Measurements from ENCODE around the gene DNAI4. TPM values are rescaled to one million over a fixed set of nuclear protein-coding genes. Genes with fewer than 3 reads are reported as not detected.

Gene DNAI4
- total and polyA plus RNA-seq, 2 experiments from 2014 or later = 2.9 to 5.9 TPM

DNA sequence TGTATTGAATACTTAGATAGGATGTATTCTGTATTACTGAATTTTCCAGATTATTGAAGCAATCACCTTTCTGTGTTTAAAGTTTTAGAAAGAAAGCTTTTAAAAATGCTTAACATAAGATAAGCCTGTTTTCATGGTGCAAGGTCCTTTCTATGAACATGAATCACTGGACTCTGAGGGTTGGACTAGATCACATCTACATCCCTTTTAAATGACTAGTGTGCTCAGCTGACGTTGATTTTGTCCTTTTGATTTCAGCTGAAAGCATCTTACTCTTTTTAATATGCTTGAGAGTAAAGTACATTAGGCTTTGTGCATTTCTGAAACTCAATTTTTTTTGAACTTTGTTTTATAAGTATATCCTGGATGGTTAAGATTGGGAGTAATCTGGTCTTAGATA is 16.3 kb upstream of the DNAI4 start:
- Histone ChIP-seq H3K9me3 (ENCODE audit: low read depth) (no peaks in the 10 kb centered on the region), H3K79me2 (peaks cover 88% of the 10 kb centered on the region), H4K20me1 (ENCODE audit: insufficient read depth, poor library complexity, severe bottlenecking) (peaks cover 10% of the 10 kb centered on the region), H3K4me2 (no peak overlapping the region), H3K27ac (no peak overlapping the region), H3K9me2 (replicated peaks; ENCODE audit: insufficient read depth) (no peaks in the 10 kb centered on the region), H3K36me3 (replicated peaks; ENCODE audit: insufficient read depth, low read depth) (no peaks in the 10 kb centered on the region), H2AFZ (no peak overlapping the region), H3K27me3 (no peaks in the 10 kb centered on the region), H3K4me1 (ENCODE audit: insufficient read depth) (peaks cover 10% of the 10 kb centered on the region), H3K4me3 (no peak overlapping the region)
- WGBS (ENCODE audit: low lambda C conversion rate, missing lambda C conversion rate) = 79% methylated on average over 1 of the region's 1 CpG
- peak; percentile 19 for DNase-seq (ENCODE audit: low spot score)
- no peak for TF ChIP-seq EZH2 (IDR thresholded peaks at IDR 0.05; ENCODE audit: borderline replicate concordance)
- TF ChIP-seq CTCF (IDR thresholded peaks at IDR 0.05; ENCODE audit: poor library complexity) = no peak
- TF ChIP-seq EZH2phosphoT487 (IDR thresholded peaks at IDR 0.05; ENCODE audit: low read depth, severe bottlenecking, unreplicated experiment) = no peak

DNA sequence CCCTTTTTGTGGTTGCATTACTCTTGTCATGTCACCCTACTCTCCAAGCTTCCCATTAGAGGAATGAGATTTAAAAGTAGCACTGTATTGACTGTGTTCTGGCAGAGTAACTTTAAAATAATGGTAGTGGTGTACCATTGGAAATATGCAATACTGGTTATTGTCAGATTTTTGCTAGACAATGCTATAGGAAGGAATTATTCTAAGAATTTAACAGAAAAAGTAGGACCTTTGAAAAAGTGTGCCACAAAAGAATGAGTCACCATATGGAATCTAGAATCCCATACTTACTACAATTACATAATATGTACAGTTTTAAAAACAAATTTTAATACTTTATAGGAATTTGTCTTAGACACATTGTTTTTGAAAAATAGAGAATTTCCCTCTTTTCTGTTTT is 14.0 kb upstream of the DNAI4 start:
- DNase-seq (ENCODE audit: low spot score) = no peak
- Histone ChIP-seq H3K4me2 (no peak overlapping the region), H3K4me1 (ENCODE audit: insufficient read depth) (peaks cover 4% of the 10 kb centered on the region), H3K27ac (no peak overlapping the region), H3K27me3 (no peaks in the 10 kb centered on the region), H4K20me1 (ENCODE audit: insufficient read depth, poor library complexity, severe bottlenecking) (peaks cover 22% of the 10 kb centered on the region), H3K9me2 (replicated peaks; ENCODE audit: insufficient read depth) (no peaks in the 10 kb centered on the region), H3K79me2 (peaks cover 92% of the 10 kb centered on the region), H3K36me3 (replicated peaks; ENCODE audit: insufficient read depth, low read depth) (no peaks in the 10 kb centered on the region), H3K4me3 (no peak overlapping the region), H2AFZ (no peak overlapping the region), H3K9me3 (ENCODE audit: low read depth) (no peaks in the 10 kb centered on the region)
- TF ChIP-seq EZH2 (IDR thresholded peaks at IDR 0.05; ENCODE audit: borderline replicate concordance) (no peak), CTCF (IDR thresholded peaks at IDR 0.05; ENCODE audit: poor library complexity) (no peak), EZH2phosphoT487 (IDR thresholded peaks at IDR 0.05; ENCODE audit: low read depth, severe bottlenecking, unreplicated experiment) (no peak)

GRCh38 chr1:66937529-66938234 is 13.0 kb upstream of the DNAI4 start:
- TF ChIP-seq EZH2 (IDR thresholded peaks at IDR 0.05; ENCODE audit: borderline replicate concordance) (no peak), CTCF (IDR thresholded peaks at IDR 0.05; ENCODE audit: poor library complexity) (no peak), EZH2phosphoT487 (IDR thresholded peaks at IDR 0.05; ENCODE audit: low read depth, severe bottlenecking, unreplicated experiment) (no peak)
- peaks cover 97% of the 10 kb centered on the region for H3K79me2 ChIP-seq
- no peak for DNase-seq (ENCODE audit: low spot score)
- no peaks in the 10 kb centered on the region for H3K9me3 ChIP-seq (ENCODE audit: low read depth)
- 0% methylated on average over 1 of the region's 1 CpG for WGBS (ENCODE audit: low lambda C conversion rate, missing lambda C conversion rate)
- H4K20me1 ChIP-seq (ENCODE audit: insufficient read depth, poor library complexity, severe bottlenecking) = peaks cover 30% of the 10 kb centered on the region
- no peaks in the 10 kb centered on the region for H3K36me3 ChIP-seq (replicated peaks; ENCODE audit: insufficient read depth, low read depth)
- H3K27ac ChIP-seq = peak overlapping the region; percentile 4
- no peaks in the 10 kb centered on the region for H3K27me3 ChIP-seq
- H3K4me1 ChIP-seq (ENCODE audit: insufficient read depth) = peaks cover 12% of the 10 kb centered on the region
- no peak overlapping the region for H2AFZ ChIP-seq
- no peak overlapping the region for H3K4me2 ChIP-seq
- H3K9me2 ChIP-seq (replicated peaks; ENCODE audit: insufficient read depth) = no peaks in the 10 kb centered on the region
- H3K4me3 ChIP-seq = no peak overlapping the region
